ENCODE results near the gene IGSF8. TPM values are rescaled to one million over a fixed set of nuclear protein-coding genes. Genes with fewer than 3 reads are reported as not detected.

The IGSF8 gene
- total and polyA plus RNA-seq, 2 of the 8 experiments (the other 6 are each of a cell fraction or from before 2014, with no cell fraction given) = 69.6 to 132 TPM

DNA sequence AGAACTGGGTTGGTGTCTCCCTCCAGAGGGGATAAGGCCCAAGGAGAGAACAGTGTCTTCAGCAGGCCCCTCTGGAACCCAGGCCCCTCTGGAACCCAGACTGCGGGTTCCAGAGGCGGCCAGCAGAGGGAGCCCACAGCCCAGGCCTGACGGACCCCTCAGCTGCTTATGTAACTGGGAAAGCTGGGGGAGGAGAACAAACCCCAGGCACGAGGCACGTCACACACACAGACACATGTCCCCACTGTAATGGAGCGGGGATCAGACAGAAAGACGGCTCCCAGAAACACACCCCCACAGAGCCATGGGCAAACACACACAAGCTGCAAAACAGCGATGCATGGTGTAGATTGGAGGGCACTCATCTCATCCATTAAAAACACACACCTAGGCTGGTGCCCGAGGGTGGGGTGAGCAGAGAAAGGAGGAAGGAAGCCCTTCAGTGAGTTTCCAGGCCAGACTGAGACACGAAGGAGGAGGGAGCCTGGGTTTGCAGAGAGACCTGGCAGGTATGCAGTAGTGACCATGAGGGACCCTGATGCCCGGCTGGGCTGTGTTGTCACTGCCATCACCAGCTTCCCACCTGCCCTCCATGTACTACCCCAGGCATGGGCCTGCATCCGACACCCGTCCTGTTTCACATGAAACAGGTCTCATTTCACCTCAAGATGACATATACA is 2.8 kb upstream of the IGSF8 start:
- H3K9ac ChIP-seq (replicated peaks in 1 of 4; ENCODE audit: extremely low read depth in 1 of 4, low read depth in 3 of 4, low read length in 3 of 4) = no peak overlapping the region; a peak in 1 of 7 replicates
- TF ChIP-seq, protein P1, sequence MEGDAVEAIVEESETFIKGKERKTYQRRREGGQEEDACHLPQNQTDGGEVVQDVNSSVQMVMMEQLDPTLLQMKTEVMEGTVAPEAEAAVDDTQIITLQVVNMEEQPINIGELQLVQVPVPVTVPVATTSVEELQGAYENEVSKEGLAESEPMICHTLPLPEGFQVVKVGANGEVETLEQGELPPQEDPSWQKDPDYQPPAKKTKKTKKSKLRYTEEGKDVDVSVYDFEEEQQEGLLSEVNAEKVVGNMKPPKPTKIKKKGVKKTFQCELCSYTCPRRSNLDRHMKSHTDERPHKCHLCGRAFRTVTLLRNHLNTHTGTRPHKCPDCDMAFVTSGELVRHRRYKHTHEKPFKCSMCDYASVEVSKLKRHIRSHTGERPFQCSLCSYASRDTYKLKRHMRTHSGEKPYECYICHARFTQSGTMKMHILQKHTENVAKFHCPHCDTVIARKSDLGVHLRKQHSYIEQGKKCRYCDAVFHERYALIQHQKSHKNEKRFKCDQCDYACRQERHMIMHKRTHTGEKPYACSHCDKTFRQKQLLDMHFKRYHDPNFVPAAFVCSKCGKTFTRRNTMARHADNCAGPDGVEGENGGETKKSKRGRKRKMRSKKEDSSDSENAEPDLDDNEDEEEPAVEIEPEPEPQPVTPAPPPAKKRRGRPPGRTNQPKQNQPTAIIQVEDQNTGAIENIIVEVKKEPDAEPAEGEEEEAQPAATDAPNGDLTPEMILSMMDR (IDR thresholded peaks at IDR 0.05; ENCODE audit: control extremely low read depth in 1 of 3, insufficient read depth in 1 of 3, low read depth in 1 of 3, low read length in 3 of 3) = peak; percentile 82 to 98 (median 96)
- TF ChIP-seq BACH1 (IDR thresholded peaks at IDR 0.05; ENCODE audit: low read length) (no peak), ASH2L (IDR thresholded peaks at IDR 0.05; ENCODE audit: low read length) (peak; percentile 50), CREB1 (IDR thresholded peaks at IDR 0.05) (peak; percentile 41; the same call in 1 of the 2 replicates), JUND (IDR thresholded peaks at IDR 0.05; ENCODE audit: low read length) (no peak), CBX8 (IDR thresholded peaks at IDR 0.05; ENCODE audit: borderline replicate concordance, low read depth, low read length) (no peak), CTBP2 (IDR thresholded peaks at IDR 0.05; ENCODE audit: borderline replicate concordance, insufficient read depth, insufficient read length, low read length) (peak; percentile 44)
- TF ChIP-seq, protein P2, sequence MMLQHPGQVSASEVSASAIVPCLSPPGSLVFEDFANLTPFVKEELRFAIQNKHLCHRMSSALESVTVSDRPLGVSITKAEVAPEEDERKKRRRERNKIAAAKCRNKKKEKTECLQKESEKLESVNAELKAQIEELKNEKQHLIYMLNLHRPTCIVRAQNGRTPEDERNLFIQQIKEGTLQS (IDR thresholded peaks at IDR 0.05; ENCODE audit: insufficient read depth, low read depth, low read length) = 0 out of 2 replicates have a peak, but pooled peaks have one; percentile 54

More for the DNA sequence above, 2.8 kb upstream of the IGSF8 start:
- H3K14ac ChIP-seq (ENCODE audit: insufficient read length) = no peak overlapping the region
- POLR2A ChIA-PET (ENCODE audit: partially characterized antibody) = interaction anchor here (1.0 to 2.0 kb wide), 6 partner anchors 8 to 119 kb away, joined by 3 to 5 read pairs (median 4); no protein-coding TSS in a partner anchor
- peaks cover 15% of the 10 kb centered on the region for H3K23me2 ChIP-seq (ENCODE audit: low read depth, low read length)
- H2BK120ac ChIP-seq (replicated peaks; ENCODE audit: low read depth, low read length) = peak overlapping the region; percentile 88
- FAIRE-seq (peak; percentile 73), DNase-seq (ENCODE audit: low read depth in 1 of 2, low spot score in 2 of 2) (peak; percentile 73 to 89)
- H3K27me3 ChIP-seq (replicated peaks in 1 of 4; ENCODE audit: control insufficient read depth in 3 of 4, extremely low read depth in 1 of 4, insufficient read depth in 3 of 4, low read length in 3 of 4) = no peaks in the 10 kb centered on the region
- H2AFZ ChIP-seq (ENCODE audit: low read length) = peak overlapping the region; percentile 83
- peaks cover 6% of the 10 kb centered on the region for H3K79me1 ChIP-seq (ENCODE audit: low read depth, low read length)
- peak overlapping the region; percentile 22; the same call in 1 of the 2 replicates for H2BK5ac ChIP-seq (ENCODE audit: low read depth, low read length)
- no peak overlapping the region for H3K23ac ChIP-seq (ENCODE audit: insufficient read length)
- H3K79me2 ChIP-seq (ENCODE audit: control insufficient read depth in 1 of 2, insufficient read depth in 2 of 2, low read length in 2 of 2) = peaks cover 0 to 20% of the 10 kb centered on the region in 2 experiments; a peak in 2 of 4 replicates
- H4K5ac ChIP-seq (ENCODE audit: insufficient read length, low read depth, low read length) = no peak overlapping the region
- H2BK15ac ChIP-seq (ENCODE audit: low read length) = peak overlapping the region; percentile 98
- no peak overlapping the region; a peak in 1 of 8 replicates for H3K4me3 ChIP-seq (ENCODE audit: extremely low read depth in 1 of 4, insufficient read depth in 2 of 4, low read depth in 3 of 4, low read length in 4 of 4)
- H4K91ac ChIP-seq (replicated peaks; ENCODE audit: insufficient read length, low read length) = peak overlapping the region; percentile 78
- no peak overlapping the region; a peak in 2 of 4 replicates for H3K4me2 ChIP-seq (ENCODE audit: insufficient read depth in 1 of 2, low read depth in 2 of 2, low read length in 2 of 2)
- peak overlapping the region; percentile 58 for H3K4ac ChIP-seq (replicated peaks; ENCODE audit: insufficient read length, low read depth, low read length)
- H4K8ac ChIP-seq (ENCODE audit: extremely low read depth, insufficient read depth, low read length) = no peak overlapping the region
- peak overlapping the region; percentile 80; the same call in 1 of the 2 replicates for H2BK12ac ChIP-seq (ENCODE audit: low read depth, low read length)
- H2BK20ac ChIP-seq (ENCODE audit: low read length) = peak overlapping the region; percentile 34; the same call in 1 of the 2 replicates
- H3K56ac ChIP-seq (replicated peaks; ENCODE audit: insufficient read length, low read depth, low read length) = no peak overlapping the region
- WGBS, 2 experiments (ENCODE audit: extremely low coverage in 1 of 2, insufficient coverage in 1 of 2, insufficient read length in 1 of 2, insufficient replicate concordance in 2 of 2, low coverage in 1 of 2, low lambda C conversion rate in 2 of 2, missing lambda C conversion rate in 1 of 2) = 38% methylated on average over 13 of the region's 13 CpGs; no CpG with 5 or more reads in 1 of the 2 experiments
- H2AK5ac ChIP-seq (ENCODE audit: low read depth, low read length) = no peak overlapping the region
- H3K36me3 ChIP-seq (ENCODE audit: control insufficient read depth in 2 of 4, insufficient read depth in 4 of 4, low read length in 3 of 4) = no peaks in the 10 kb centered on the region
- no peaks in the 10 kb centered on the region; a peak in 1 of 4 replicates for H3K9me3 ChIP-seq (ENCODE audit: insufficient read depth in 2 of 2, low read depth in 1 of 2, low read length in 1 of 2)
- CTCF ChIA-PET (ENCODE audit: partially characterized antibody) = interaction anchor here (0.7 to 7.4 kb wide), 43 partner anchors 9 to 227 kb away, joined by 3 to 256 read pairs (median 5); partner anchors contain the start of genes ATP1A2, CASQ1 and KCNJ9
- no peak overlapping the region for H3K27ac ChIP-seq (ENCODE audit: low read depth, low read length)
- peaks cover 4 to 35% (median 24%) of the 10 kb centered on the region in 4 experiments for H3K4me1 ChIP-seq (replicated peaks in 1 of 4; ENCODE audit: control insufficient read depth in 3 of 4, insufficient read depth in 4 of 4, low read length in 3 of 4)
- no peaks in the 10 kb centered on the region for H4K20me1 ChIP-seq (replicated peaks in 1 of 2; ENCODE audit: control insufficient read depth in 1 of 2, insufficient read depth in 2 of 2, low read length in 2 of 2)
- H3K18ac ChIP-seq (ENCODE audit: extremely low read depth, low read length) = peak overlapping the region; percentile 89

Data from H1 (cell line).